ENCODE results near the gene ASPHD2.

- TF ChIP-seq ZFP3 (CRISPR knock-in tag; IDR thresholded peaks at IDR 0.05): no peak
- no peak for TF ChIP-seq CREB5 (CRISPR knock-in tag; IDR thresholded peaks at IDR 0.05; ENCODE audit: low read depth)
- TF ChIP-seq RARB (CRISPR knock-in tag; IDR thresholded peaks at IDR 0.05): no peak
- TF ChIP-seq PPARA (CRISPR knock-in tag; IDR thresholded peaks at IDR 0.05; ENCODE audit: borderline replicate concordance): no peak
- TF ChIP-seq POU6F1 (CRISPR knock-in tag; IDR thresholded peaks at IDR 0.05; ENCODE audit: borderline replicate concordance, low read depth): no peak
- TF ChIP-seq ZFP30 (CRISPR knock-in tag; IDR thresholded peaks at IDR 0.05): no peak
- TF ChIP-seq BACH2 (CRISPR knock-in tag; IDR thresholded peaks at IDR 0.05; ENCODE audit: borderline replicate concordance): no peak
- TF ChIP-seq SNAI2 (CRISPR knock-in tag; IDR thresholded peaks at IDR 0.05): no peak
- no peak for TF ChIP-seq ISL1 (CRISPR knock-in tag; IDR thresholded peaks at IDR 0.05)
- TF ChIP-seq GLIS3 (CRISPR knock-in tag; IDR thresholded peaks at IDR 0.05): no peak
- no peak for TF ChIP-seq CSDC2 (CRISPR knock-in tag; IDR thresholded peaks at IDR 0.05)
- no peak for TF ChIP-seq TCF4 (CRISPR knock-in tag; IDR thresholded peaks at IDR 0.05; ENCODE audit: borderline replicate concordance)
- TF ChIP-seq ZC3H10 (CRISPR knock-in tag; IDR thresholded peaks at IDR 0.05): no peak
- TF ChIP-seq ARNTL (CRISPR knock-in tag; IDR thresholded peaks at IDR 0.05; ENCODE audit: borderline replicate concordance, low read depth): no peak
Measured at GRCh38 chr22:26482161-26482560, 53.1 kb downstream of the ASPHD2 start.
